GM13977 (cell line): ENCODE results near the gene KLF2.

Experiments used
- DNase-seq: peaks from one replicate; pipeline ENCODE4 v3.0.0; 2012; ENCODE audit warnings: low spot score
- in situ Hi-C: fragments of 300-500 bp; cut with MboI; formaldehyde crosslinking; loops from one replicate; pipeline ENCODE4 v1.12.0; 2022; ENCODE audit warnings: low sequenced_read_pairs, low pct_unique_long_range_greater_than_20kb, mixed read lengths, inconsistent platforms; ENCODE audit not compliant: unreplicated experiment
- TF ChIP-seq, protein P1 (sequence below): IDR thresholded peaks from 2 replicates; pipeline ENCODE4 v1.5.1; 2012; ENCODE audit warnings: mild to moderate bottlenecking, control low read depth; ENCODE audit not compliant: insufficient read depth; ENCODE audit errors: extremely low read depth, missing control alignments

Gene KLF2

DNA sequence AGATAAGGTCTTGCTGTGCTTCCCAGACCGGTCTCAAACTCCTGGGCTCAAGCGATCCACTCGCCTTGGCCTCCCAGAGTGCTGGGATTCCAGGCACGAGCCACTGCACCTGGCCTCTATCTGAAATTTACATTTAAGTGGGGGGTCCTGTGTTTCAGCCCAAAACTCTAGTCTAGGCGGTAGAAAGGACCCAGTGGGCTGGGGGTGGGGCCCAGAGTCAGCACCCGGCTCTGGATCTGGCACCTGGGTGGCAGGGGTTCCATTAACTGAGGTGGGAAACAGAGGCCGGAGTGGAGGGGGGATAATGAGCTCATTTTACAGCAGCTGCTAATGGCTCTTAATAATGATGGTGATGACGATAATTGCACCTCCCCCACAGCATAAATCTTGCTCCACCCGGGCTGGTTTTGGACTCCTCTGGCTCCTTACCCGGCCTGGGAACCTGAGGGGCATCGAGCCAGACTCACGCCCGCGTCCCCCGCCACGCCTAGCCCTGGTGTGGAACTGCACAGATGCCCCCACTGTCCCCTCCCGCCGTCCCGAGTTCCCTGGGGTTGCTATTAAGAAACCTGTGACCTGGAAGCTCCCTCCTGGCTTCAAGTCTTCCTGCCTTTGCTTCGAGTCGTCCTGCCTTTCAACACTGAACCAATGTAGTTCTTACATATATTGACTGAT, 17.8 kb upstream of the KLF2 start:
- in situ Hi-C loops: no loop called here
- TF ChIP-seq, protein P1, sequence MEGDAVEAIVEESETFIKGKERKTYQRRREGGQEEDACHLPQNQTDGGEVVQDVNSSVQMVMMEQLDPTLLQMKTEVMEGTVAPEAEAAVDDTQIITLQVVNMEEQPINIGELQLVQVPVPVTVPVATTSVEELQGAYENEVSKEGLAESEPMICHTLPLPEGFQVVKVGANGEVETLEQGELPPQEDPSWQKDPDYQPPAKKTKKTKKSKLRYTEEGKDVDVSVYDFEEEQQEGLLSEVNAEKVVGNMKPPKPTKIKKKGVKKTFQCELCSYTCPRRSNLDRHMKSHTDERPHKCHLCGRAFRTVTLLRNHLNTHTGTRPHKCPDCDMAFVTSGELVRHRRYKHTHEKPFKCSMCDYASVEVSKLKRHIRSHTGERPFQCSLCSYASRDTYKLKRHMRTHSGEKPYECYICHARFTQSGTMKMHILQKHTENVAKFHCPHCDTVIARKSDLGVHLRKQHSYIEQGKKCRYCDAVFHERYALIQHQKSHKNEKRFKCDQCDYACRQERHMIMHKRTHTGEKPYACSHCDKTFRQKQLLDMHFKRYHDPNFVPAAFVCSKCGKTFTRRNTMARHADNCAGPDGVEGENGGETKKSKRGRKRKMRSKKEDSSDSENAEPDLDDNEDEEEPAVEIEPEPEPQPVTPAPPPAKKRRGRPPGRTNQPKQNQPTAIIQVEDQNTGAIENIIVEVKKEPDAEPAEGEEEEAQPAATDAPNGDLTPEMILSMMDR: no peak
- DNase-seq: no peak

GRCh38 chr19:16308081-16308480, 16.5 kb upstream of the KLF2 start:
- in situ Hi-C loops: no loop called here
- TF ChIP-seq, protein P1: no peak

DNA sequence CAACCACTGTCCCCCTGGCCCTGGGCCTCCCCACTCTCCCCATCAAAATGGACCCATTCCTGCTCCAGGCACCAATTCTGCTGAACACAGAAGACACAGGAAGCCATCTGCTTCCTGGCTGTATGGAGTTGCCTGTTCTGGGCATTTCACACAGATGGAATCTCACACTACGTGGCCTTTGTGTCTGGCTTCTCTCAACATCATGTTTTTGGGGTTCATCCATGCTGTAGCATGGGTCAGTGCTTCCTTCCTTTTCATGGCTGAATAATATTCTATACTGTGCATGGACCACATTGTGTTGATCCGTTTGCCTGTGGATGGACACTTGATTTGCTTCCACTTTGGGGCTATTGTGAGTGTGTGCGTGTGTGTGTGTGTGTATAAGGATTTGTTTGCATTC, 15.0 kb upstream of the KLF2 start:
- in situ Hi-C loops: loop anchor here (10.0 kb wide), 1 partner anchor 45 kb away; no protein-coding TSS in a partner anchor
- TF ChIP-seq, protein P1: no peak
- DNase-seq: no peak

More at GRCh38 chr19:16308081-16308480, 16.5 kb upstream of the KLF2 start:
- DNase-seq: no peak

DNA sequence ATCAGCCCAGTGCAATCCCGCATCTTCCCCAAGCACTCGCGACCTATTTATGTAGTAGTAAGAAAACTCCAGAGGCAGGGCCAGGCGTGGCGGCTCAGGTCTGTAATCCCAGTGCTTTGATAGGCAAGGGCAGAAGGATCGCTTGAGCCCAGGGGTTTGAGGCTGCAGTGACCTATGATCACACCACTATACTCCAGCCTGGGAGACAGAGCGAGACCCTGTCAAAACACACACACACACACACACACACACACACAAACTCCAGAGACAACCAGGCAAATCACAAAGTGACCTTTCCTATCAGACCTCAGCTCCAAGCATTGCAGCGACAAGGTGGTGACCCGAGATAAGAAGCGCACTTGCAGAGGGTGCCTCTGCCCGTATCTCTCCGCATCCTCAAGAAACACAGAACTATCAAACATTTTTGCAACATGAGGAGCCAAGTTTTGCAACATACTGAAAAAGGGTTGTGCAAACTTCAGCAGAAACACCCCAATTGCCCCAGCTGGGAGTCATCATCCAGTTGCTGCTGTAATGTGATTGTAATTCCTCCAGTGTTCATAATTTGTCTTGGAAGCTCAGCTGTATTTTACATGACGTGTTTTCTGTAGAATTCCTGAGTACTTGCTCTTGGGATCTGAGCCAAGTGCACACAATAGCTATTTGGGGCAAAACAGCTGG, 8.7 kb upstream of the KLF2 start:
- DNase-seq: no peak
- TF ChIP-seq, protein P1: no peak
- in situ Hi-C loops: loop anchor here (10.0 kb wide), 1 partner anchor 51 kb away; no protein-coding TSS in a partner anchor

- TF ChIP-seq, protein P1: no peak
- in situ Hi-C loops: loop anchor here (10.0 kb wide), 1 partner anchor 52 kb away; no protein-coding TSS in a partner anchor
- no peak for DNase-seq
Measured at GRCh38 chr19:16316506-16316882, 8.1 kb upstream of the KLF2 start.

DNA sequence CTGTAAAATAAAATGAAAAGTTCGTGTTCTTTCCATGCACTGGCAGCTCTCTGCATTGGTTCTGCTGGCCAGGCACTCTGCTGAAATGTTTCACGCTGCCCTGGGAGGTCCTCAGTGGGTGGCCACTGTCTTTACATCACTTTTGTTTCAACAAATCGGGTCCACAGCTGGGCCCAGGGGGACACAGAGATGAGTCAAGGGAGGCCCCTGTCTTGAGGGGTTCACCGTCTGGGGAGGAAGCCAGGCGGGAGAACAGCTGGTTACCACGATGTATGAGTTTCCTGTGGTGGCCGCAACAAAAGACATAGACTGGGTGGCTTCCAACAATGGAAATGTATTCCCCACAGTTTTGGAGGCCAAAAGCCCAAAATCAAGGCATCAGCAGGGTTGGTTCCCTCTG, 5.1 kb upstream of the KLF2 start:
- no peak for DNase-seq
- in situ Hi-C loops: loop anchor here (10.0 kb wide), 1 partner anchor 55 kb away; no protein-coding TSS in a partner anchor
- TF ChIP-seq, protein P1: no peak
